Lower leg skin (tissue), 3 donors: ENCODE results near the gene TP53I13.

Source experiments
- POLR2A ChIP-seq, 2 donors: fragments of 450-650 bp; IDR thresholded peaks; one replicate each; pipeline ENCODE4 v1.6.1; 2016 to 2017; ENCODE audit warnings: antibody characterized with exemption in 2 of 2, mild to moderate bottlenecking in 1 of 2, moderate library complexity in 1 of 2
- TF ChIP-seq, protein P1 (sequence below), 3 donors: fragments of 450-650 bp; IDR thresholded peaks; one replicate each; pipeline ENCODE4 v1.5.1; 2016; ENCODE audit warnings: antibody characterized with exemption in 3 of 3, mild to moderate bottlenecking in 3 of 3, moderate library complexity in 2 of 3

DNA sequence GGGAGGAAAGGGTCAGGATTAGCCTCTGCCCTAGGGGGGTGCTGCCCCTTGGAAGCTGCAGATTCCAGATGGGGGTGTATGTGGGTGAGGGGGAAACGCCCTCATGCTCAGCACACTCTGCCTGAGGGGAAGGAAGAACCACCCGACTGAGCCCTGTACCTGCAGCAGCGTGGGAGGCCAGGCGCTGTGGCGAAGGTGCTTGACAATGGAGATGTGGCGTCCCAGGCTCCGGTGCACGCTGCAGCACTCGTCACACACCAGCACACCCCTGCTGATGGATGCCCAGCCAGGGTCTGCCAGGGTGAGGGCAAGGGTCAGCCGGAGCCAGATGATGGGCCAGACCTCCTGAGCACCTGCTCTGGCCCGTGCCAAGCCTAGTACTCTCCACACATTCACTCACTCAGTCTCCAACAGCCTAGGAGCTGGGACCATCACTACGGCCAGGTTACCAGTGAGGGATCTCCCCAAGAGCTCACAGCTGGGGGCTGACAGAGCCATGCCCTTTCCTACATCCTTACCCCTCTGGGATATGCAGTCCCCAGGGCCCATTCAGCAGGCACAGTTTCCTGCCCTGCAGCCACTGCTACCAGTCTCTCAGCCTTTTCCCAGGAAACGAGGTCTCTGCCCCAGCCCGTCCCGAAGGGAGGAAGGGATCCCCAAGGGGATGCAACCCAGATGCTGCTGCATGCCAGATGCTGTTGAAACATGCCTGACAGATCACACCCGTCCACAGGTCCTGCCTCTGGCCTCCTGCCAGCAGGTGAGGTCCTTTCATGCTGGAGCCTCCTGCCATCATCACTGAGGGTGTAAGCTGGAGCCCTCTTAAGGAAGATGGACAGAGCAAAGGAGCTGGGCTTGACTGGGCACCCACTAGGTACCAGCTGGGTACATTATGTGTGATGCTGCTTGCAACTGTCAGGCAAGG lies 15.1 kb downstream of the TP53I13 start:
- TF ChIP-seq, protein P1, sequence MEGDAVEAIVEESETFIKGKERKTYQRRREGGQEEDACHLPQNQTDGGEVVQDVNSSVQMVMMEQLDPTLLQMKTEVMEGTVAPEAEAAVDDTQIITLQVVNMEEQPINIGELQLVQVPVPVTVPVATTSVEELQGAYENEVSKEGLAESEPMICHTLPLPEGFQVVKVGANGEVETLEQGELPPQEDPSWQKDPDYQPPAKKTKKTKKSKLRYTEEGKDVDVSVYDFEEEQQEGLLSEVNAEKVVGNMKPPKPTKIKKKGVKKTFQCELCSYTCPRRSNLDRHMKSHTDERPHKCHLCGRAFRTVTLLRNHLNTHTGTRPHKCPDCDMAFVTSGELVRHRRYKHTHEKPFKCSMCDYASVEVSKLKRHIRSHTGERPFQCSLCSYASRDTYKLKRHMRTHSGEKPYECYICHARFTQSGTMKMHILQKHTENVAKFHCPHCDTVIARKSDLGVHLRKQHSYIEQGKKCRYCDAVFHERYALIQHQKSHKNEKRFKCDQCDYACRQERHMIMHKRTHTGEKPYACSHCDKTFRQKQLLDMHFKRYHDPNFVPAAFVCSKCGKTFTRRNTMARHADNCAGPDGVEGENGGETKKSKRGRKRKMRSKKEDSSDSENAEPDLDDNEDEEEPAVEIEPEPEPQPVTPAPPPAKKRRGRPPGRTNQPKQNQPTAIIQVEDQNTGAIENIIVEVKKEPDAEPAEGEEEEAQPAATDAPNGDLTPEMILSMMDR (IDR thresholded peaks at IDR 0.05), result no peak
- TF ChIP-seq POLR2A (IDR thresholded peaks at IDR 0.05), result no peak
